ENCODE measurements around the gene SRSF4. TPM values are rescaled to one million over a fixed set of nuclear protein-coding genes. Genes with fewer than 3 reads are reported as not detected.

Gene SRSF4
- total and polyA plus RNA-seq, 2 donors (not counting 1 experiment from before 2014, with no cell fraction given) = 48.4 to 93.5 TPM

GRCh38 chr1:29169976-29170375 is 11.7 kb downstream of the SRSF4 start:
- Mint-ChIP-seq H3K27me3 (no peaks in the 10 kb centered on the region), H3K4me1 (peaks cover 42% of the 10 kb centered on the region), H3K4me3 (peak overlapping the region; percentile 46), H3K9me3 (ENCODE audit: insufficient read depth) (no peaks in the 10 kb centered on the region), H3K27ac (peak overlapping the region; percentile 1)
- H4K20me1 ChIP-seq (ENCODE audit: control insufficient read depth, insufficient read depth, low read length, poor library complexity, severe bottlenecking) = peaks cover 97% of the 10 kb centered on the region
- H3K4me2 ChIP-seq (replicated peaks; ENCODE audit: low read depth, low read length, poor library complexity, severe bottlenecking) = peak overlapping the region; percentile 39
- H3K9me3 ChIP-seq (ENCODE audit: control extremely low read depth in 1 of 3, control insufficient read depth in 2 of 3, insufficient read depth in 1 of 3, low read length in 2 of 3) = no peaks in the 10 kb centered on the region
- H3K27ac ChIP-seq (ENCODE audit: low read length in 2 of 2) = peak overlapping the region in 1 of 2 donors; percentile 5
- no CpG with 5 or more reads among the region's 3 CpGs for WGBS (ENCODE audit: insufficient coverage)
- peaks cover 100% of the 10 kb centered on the region for H3K79me2 ChIP-seq (ENCODE audit: control insufficient read depth, insufficient read depth, low read length)
- H3K9ac ChIP-seq (ENCODE audit: low read length) = no peak overlapping the region
- intact Hi-C loops (cut with micrococcal nuclease) = no loop called here
- no peak for TF ChIP-seq EZH2 (IDR thresholded peaks at IDR 0.05; ENCODE audit: borderline replicate concordance, insufficient read depth, low read depth, low read length, poor library complexity, severe bottlenecking)
- no peak for TF ChIP-seq CTCF (IDR thresholded peaks at IDR 0.05)
- POLR2A ChIA-PET = interaction anchor here (3.1 kb wide), 1 partner anchor 12 kb away, joined by 9 read pairs; the partner anchor contains the start of gene SRSF4
- peaks cover 17 to 23% of the 10 kb centered on the region in 2 donors for H3K4me1 ChIP-seq (ENCODE audit: control insufficient read depth in 2 of 2, insufficient read depth in 2 of 2, low read length in 2 of 2)
- ATAC-seq (ENCODE audit: low read depth) = no peak
- H2AFZ ChIP-seq (ENCODE audit: insufficient read depth, low read depth, low read length, poor library complexity, severe bottlenecking) = no peak overlapping the region
- CTCF ChIA-PET = interaction anchor here (0.7 to 3.6 kb wide), 3 partner anchors 11 to 285 kb away, joined by 3 to 15 read pairs (median 9); partner anchors contain the start of gene SRSF4
- no peak for DNase-seq
- H3K36me3 ChIP-seq (replicated peaks in 1 of 2; ENCODE audit: control extremely low read depth in 1 of 2, control insufficient read depth in 1 of 2, extremely low read depth in 1 of 2, insufficient read depth in 2 of 2, low read length in 1 of 2) = peaks cover 20 to 44% of the 10 kb centered on the region in 2 experiments
- H3K27me3 ChIP-seq (replicated peaks in 1 of 4; ENCODE audit: control extremely low read depth in 1 of 4, control insufficient read depth in 3 of 4, insufficient read depth in 4 of 4, low read length in 3 of 4) = no peaks in the 10 kb centered on the region
- no peak overlapping the region for H3K4me3 ChIP-seq (ENCODE audit: control extremely low read depth in 1 of 5, extremely low read depth in 1 of 5, insufficient read depth in 1 of 5, low read depth in 2 of 5, low read length in 4 of 5)

- intact Hi-C loops (cut with micrococcal nuclease) = no loop called here
- Histone ChIP-seq H3K4me2 (replicated peaks; ENCODE audit: low read depth, low read length, poor library complexity, severe bottlenecking) (no peak overlapping the region), H4K20me1 (ENCODE audit: control insufficient read depth, insufficient read depth, low read length, poor library complexity, severe bottlenecking) (peaks cover 99% of the 10 kb centered on the region), H3K27ac (ENCODE audit: low read length in 2 of 2) (no peak overlapping the region), H3K79me2 (ENCODE audit: control insufficient read depth, insufficient read depth, low read length) (peaks cover 98% of the 10 kb centered on the region), H3K4me3 (ENCODE audit: control extremely low read depth in 1 of 5, extremely low read depth in 1 of 5, insufficient read depth in 1 of 5, low read depth in 2 of 5, low read length in 4 of 5) (no peak overlapping the region), H3K9ac (ENCODE audit: low read length) (no peak overlapping the region), H2AFZ (ENCODE audit: insufficient read depth, low read depth, low read length, poor library complexity, severe bottlenecking) (no peak overlapping the region), H3K4me1 (ENCODE audit: control insufficient read depth in 2 of 2, insufficient read depth in 2 of 2, low read length in 2 of 2) (peaks cover 17 to 23% of the 10 kb centered on the region in 2 donors), H3K36me3 (replicated peaks in 1 of 2; ENCODE audit: control extremely low read depth in 1 of 2, control insufficient read depth in 1 of 2, extremely low read depth in 1 of 2, insufficient read depth in 2 of 2, low read length in 1 of 2) (peaks cover 21 to 48% of the 10 kb centered on the region in 2 experiments), H3K9me3 (ENCODE audit: control extremely low read depth in 1 of 3, control insufficient read depth in 2 of 3, insufficient read depth in 1 of 3, low read length in 2 of 3) (no peaks in the 10 kb centered on the region), H3K27me3 (replicated peaks in 1 of 4; ENCODE audit: control extremely low read depth in 1 of 4, control insufficient read depth in 3 of 4, insufficient read depth in 4 of 4, low read length in 3 of 4) (no peaks in the 10 kb centered on the region)
- Mint-ChIP-seq H3K27me3 (no peaks in the 10 kb centered on the region), H3K27ac (no peak overlapping the region), H3K4me3 (no peak overlapping the region), H3K9me3 (ENCODE audit: insufficient read depth) (no peaks in the 10 kb centered on the region), H3K4me1 (peaks cover 46% of the 10 kb centered on the region)
- DNase-seq = no peak
- POLR2A ChIA-PET = no interaction called here
- CTCF ChIA-PET = interaction anchor here (0.7 to 1.9 kb wide), 3 partner anchors 14 to 35 kb away, joined by 3 to 6 read pairs (median 4); partner anchors contain the start of gene SRSF4
- whole genome bisulfite sequencing (ENCODE audit: insufficient coverage) = 100% methylated on average over 7 of the region's 9 CpGs
- no peak for TF ChIP-seq CTCF (IDR thresholded peaks at IDR 0.05)
- TF ChIP-seq EZH2 (IDR thresholded peaks at IDR 0.05; ENCODE audit: borderline replicate concordance, insufficient read depth, low read depth, low read length, poor library complexity, severe bottlenecking) = no peak
- ATAC-seq (ENCODE audit: low read depth) = no peak
These were observed 13.8 kb downstream of the SRSF4 start for GRCh38 chr1:29167904-29168303.
